K562 (cell line): ENCODE measurements around the gene SSU72. TPM values are rescaled to one million over a fixed set of nuclear protein-coding genes. Genes with fewer than 3 reads are reported as not detected.

Source experiments
- EGR1 ChIP-seq: fragments of 450-650 bp; conservative IDR thresholded peaks from 2 replicates; pipeline ENCODE4 v1.6.1; 2017; ENCODE audit warnings: mild to moderate bottlenecking
- NRF1 ChIP-seq, 2 experiments: fragments of 450-650 bp; IDR thresholded peaks in 1 of 2; conservative IDR thresholded peaks in 1 of 2; 2 replicates each; pipeline ENCODE4 v1.6.1; 2014; ENCODE audit warnings: mild to moderate bottlenecking in 2 of 2
- SIN3A ChIP-seq, 2 experiments: fragments of 150-350 bp in 1 of 2; IDR thresholded peaks; 2 replicates each; pipeline ENCODE4 v1.6.1; 2011 to 2016; ENCODE audit warnings: borderline replicate concordance in 2 of 2, low read depth in 2 of 2, low read length in 2 of 2, mild to moderate bottlenecking in 2 of 2, moderate library complexity in 2 of 2; ENCODE audit not compliant: control insufficient read depth in 1 of 2
- TRIM24 ChIP-seq, 2 experiments: fragments of 450-650 bp; IDR thresholded peaks; 2 replicates each; pipeline ENCODE4 v1.6.1; 2016
- ZNF253 ChIP-seq: fragments of 250-450 bp; sonication (Bioruptor Pico); conservative IDR thresholded peaks from 2 replicates; pipeline ENCODE4 v1.6.1; 2021; ENCODE audit warnings: mild to moderate bottlenecking
- ZNF551 ChIP-seq: fragments of 250-450 bp; sonication (Bioruptor Pico); IDR thresholded peaks from 2 replicates; pipeline ENCODE4 v1.5.0; 2021; ENCODE audit warnings: mild to moderate bottlenecking, moderate library complexity
- ZNF707 ChIP-seq: fragments of 250-450 bp; sonication (Bioruptor Pico); conservative IDR thresholded peaks from 2 replicates; pipeline ENCODE4 v1.8.0; 2022; ENCODE audit warnings: inconsistent platforms, mild to moderate bottlenecking, moderate library complexity
- polyA plus RNA-seq, 8 experiments: library from polyadenylated mRNA; depleted of rRNA in 4 of 8; stranded (reverse) in 5 of 8; unstranded in 3 of 8; fragments of >200 nt; fragmentation: Nextera tagmentation in 2 of 8; fragmentation: Illumina TruSeq in 1 of 8; extraction: Ambion mirVana in 2 of 8; extraction: Trizol in 1 of 8; gene quantifications; 2 replicates each; pipeline versions ENCODE4 v1.2.1 to v1.2.3, GENCODE V29; 2011 to 2014; ENCODE audit warnings: inconsistent platforms in 1 of 8, missing spikeins in 1 of 8
- total RNA-seq, 7 experiments: library from RNA; depleted of rRNA in 6 of 7; stranded (reverse); fragments of >200 nt in 6 of 7; fragmentation: Illumina TruSeq in 2 of 7; extraction: Trizol in 2 of 7; gene quantifications; 2 replicates each; pipeline versions ENCODE4 v1.2.1 to v1.2.3, GENCODE V29; 2011 to 2021; ENCODE audit warnings: low replicate concordance in 1 of 7
- TF ChIP-seq, protein P1 (sequence below): IDR thresholded peaks from 2 replicates; pipeline ENCODE4 v1.6.1; 2016; ENCODE audit warnings: missing genetic modification characterization, missing compliant biosample characterization
- TF ChIP-seq, protein P2 (sequence below): fragments of 250-450 bp; sonication (Bioruptor Pico); IDR thresholded peaks from 2 replicates; pipeline ENCODE4 v1.8.0; 2022; ENCODE audit warnings: inconsistent platforms
- TF ChIP-seq, protein P3 (sequence below): sonication (generic); formaldehyde crosslinking; IDR thresholded peaks from 2 replicates; pipeline ENCODE4 v1.8.1; 2023; ENCODE audit warnings: mild to moderate bottlenecking, missing genetic modification reagents, moderate library complexity
- TF ChIP-seq, protein P4 (sequence below): sonication (generic); formaldehyde crosslinking; IDR thresholded peaks from 2 replicates; pipeline ENCODE4 v1.8.0; 2023; ENCODE audit warnings: missing genetic modification reagents, mild to moderate bottlenecking, borderline replicate concordance

SSU72 gene
- total and polyA plus RNA-seq, 9 of the 15 experiments (the other 6 are each of a cell fraction or from before 2014, with no cell fraction given), result 70.8 to 201 (median 94.6) TPM

DNA sequence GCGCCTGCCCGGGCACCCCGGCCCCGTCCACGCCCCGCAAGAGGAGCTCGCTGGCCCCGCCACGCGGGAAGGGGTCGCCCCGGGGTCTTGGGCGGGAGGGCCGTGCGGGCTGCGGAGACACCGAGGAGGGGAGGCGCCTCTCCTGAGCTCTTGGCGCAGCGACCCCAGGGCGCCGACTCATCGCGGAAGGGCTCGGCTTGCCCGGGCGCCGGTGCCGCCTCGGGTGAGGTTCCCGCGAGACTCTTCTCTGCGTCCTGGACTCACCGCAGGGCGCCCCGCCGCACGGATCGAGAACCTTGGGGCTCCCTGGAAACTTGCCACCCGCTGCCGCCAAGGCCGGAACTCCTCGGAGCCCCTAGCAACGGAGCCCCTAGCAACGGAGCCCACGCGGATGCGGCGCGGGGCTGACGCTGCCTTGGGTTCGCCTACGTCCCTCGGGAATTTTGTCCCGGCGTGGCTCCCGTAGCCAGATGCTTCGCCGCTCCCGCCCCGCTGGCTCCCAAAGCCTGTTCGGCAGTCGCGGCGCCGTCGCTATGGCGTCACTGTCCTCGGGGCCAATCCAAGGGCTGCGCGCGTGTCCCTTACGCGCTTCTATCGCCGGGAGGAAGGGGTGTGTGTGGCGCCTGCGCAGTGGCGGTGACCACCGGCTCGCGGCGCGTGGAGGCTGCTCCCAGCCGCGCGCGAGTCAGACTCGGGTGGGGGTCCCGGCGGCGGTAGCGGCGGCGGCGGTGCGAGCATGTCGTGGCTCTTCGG, 63.0 kb downstream of the SSU72 start, which contains the start of gene ATAD3A (continued):
- TF ChIP-seq, protein P1, sequence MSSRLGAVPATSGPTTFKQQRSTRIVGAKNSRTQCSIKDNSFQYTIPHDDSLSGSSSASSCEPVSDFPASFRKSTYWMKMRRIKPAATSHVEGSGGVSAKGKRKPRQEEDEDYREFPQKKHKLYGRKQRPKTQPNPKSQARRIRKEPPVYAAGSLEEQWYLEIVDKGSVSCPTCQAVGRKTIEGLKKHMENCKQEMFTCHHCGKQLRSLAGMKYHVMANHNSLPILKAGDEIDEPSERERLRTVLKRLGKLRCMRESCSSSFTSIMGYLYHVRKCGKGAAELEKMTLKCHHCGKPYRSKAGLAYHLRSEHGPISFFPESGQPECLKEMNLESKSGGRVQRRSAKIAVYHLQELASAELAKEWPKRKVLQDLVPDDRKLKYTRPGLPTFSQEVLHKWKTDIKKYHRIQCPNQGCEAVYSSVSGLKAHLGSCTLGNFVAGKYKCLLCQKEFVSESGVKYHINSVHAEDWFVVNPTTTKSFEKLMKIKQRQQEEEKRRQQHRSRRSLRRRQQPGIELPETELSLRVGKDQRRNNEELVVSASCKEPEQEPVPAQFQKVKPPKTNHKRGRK (tag), result no peak
- TF ChIP-seq EGR1 (peak; percentile 87), ZNF551 (CRISPR knock-in tag) (no peak), SIN3A (IDR thresholded peaks at IDR 0.05; ENCODE audit: borderline replicate concordance in 2 of 2, control insufficient read depth in 1 of 2, low read depth in 2 of 2, low read length in 2 of 2) (peak; percentile 82 to 94; a peak in 3 of 4 replicates), ZNF707 (CRISPR knock-in tag) (no peak), NRF1 (conservative IDR thresholded peaks at IDR 0.05 in 1 of 2, IDR thresholded peaks at IDR 0.05 in 1 of 2) (peak; percentile 98), TRIM24 (IDR thresholded peaks at IDR 0.05) (peak in 1 of 2 experiments; percentile 64; a peak in 2 of 4 replicates), ZNF253 (no peak)
- TF ChIP-seq, protein P2, sequence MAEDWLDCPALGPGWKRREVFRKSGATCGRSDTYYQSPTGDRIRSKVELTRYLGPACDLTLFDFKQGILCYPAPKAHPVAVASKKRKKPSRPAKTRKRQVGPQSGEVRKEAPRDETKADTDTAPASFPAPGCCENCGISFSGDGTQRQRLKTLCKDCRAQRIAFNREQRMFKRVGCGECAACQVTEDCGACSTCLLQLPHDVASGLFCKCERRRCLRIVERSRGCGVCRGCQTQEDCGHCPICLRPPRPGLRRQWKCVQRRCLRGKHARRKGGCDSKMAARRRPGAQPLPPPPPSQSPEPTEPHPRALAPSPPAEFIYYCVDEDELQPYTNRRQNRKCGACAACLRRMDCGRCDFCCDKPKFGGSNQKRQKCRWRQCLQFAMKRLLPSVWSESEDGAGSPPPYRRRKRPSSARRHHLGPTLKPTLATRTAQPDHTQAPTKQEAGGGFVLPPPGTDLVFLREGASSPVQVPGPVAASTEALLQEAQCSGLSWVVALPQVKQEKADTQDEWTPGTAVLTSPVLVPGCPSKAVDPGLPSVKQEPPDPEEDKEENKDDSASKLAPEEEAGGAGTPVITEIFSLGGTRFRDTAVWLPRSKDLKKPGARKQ (CRISPR knock-in tag), result no peak
- TF ChIP-seq, protein P3, sequence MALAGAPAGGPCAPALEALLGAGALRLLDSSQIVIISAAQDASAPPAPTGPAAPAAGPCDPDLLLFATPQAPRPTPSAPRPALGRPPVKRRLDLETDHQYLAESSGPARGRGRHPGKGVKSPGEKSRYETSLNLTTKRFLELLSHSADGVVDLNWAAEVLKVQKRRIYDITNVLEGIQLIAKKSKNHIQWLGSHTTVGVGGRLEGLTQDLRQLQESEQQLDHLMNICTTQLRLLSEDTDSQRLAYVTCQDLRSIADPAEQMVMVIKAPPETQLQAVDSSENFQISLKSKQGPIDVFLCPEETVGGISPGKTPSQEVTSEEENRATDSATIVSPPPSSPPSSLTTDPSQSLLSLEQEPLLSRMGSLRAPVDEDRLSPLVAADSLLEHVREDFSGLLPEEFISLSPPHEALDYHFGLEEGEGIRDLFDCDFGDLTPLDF, result peak; percentile 90
- TF ChIP-seq, protein P4, sequence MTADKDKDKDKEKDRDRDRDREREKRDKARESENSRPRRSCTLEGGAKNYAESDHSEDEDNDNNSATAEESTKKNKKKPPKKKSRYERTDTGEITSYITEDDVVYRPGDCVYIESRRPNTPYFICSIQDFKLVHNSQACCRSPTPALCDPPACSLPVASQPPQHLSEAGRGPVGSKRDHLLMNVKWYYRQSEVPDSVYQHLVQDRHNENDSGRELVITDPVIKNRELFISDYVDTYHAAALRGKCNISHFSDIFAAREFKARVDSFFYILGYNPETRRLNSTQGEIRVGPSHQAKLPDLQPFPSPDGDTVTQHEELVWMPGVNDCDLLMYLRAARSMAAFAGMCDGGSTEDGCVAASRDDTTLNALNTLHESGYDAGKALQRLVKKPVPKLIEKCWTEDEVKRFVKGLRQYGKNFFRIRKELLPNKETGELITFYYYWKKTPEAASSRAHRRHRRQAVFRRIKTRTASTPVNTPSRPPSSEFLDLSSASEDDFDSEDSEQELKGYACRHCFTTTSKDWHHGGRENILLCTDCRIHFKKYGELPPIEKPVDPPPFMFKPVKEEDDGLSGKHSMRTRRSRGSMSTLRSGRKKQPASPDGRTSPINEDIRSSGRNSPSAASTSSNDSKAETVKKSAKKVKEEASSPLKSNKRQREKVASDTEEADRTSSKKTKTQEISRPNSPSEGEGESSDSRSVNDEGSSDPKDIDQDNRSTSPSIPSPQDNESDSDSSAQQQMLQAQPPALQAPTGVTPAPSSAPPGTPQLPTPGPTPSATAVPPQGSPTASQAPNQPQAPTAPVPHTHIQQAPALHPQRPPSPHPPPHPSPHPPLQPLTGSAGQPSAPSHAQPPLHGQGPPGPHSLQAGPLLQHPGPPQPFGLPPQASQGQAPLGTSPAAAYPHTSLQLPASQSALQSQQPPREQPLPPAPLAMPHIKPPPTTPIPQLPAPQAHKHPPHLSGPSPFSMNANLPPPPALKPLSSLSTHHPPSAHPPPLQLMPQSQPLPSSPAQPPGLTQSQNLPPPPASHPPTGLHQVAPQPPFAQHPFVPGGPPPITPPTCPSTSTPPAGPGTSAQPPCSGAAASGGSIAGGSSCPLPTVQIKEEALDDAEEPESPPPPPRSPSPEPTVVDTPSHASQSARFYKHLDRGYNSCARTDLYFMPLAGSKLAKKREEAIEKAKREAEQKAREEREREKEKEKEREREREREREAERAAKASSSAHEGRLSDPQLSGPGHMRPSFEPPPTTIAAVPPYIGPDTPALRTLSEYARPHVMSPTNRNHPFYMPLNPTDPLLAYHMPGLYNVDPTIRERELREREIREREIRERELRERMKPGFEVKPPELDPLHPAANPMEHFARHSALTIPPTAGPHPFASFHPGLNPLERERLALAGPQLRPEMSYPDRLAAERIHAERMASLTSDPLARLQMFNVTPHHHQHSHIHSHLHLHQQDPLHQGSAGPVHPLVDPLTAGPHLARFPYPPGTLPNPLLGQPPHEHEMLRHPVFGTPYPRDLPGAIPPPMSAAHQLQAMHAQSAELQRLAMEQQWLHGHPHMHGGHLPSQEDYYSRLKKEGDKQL, result no peak
